NCI-H1092 (cell line): ENCODE measurements around the gene CD36.

Experiments used
- DNase-seq: peaks from one replicate; lab custom pipeline; 2025; lab: John Stamatoyannopoulos, UW

Gene CD36

DNA sequence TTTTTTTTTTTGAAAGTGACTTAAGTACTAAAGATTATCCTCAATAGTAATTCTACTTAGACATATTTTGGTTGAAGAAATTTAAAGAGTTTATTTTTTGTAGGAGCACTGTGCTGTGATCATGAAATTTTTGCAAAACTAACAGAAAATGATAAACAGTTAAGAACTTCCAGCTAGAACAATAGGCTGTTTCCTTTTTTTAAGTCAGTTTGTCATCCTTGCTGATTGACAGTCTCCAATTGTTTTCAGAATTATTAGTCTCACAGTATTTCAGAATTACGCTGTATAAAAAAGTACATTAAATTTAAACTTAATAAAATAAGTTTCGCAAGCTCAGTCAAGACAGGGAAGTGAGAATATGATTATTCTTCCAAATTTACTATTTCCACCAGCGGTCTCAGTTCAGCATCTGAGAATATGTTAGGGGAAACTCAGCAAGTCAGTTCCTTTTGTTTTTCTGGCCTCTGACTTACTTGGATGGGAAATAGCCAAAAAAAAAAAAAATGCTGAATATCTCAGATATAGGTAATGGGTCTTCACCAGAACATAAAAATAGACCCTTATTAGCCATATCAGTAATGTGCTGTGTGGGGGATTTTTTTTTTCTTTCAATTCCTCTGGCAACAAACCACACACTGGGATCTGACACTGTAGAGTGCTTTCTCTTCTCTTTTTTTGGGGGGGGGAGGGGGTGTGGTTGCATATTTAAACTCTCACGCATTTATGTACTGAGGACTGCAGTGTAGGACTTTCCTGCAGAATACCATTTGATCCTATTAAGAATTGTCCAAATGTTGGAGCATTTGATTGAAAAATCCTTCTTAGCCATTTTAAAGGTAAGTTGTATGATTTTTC lies at the start of gene CD36:
Gene CD36 (plus strand): TSS at position 732 of the 855 bp plus-strand sequence. CDS start 8,099 bp downstream, outside the sequence.
- no peak for DNase-seq

DNA sequence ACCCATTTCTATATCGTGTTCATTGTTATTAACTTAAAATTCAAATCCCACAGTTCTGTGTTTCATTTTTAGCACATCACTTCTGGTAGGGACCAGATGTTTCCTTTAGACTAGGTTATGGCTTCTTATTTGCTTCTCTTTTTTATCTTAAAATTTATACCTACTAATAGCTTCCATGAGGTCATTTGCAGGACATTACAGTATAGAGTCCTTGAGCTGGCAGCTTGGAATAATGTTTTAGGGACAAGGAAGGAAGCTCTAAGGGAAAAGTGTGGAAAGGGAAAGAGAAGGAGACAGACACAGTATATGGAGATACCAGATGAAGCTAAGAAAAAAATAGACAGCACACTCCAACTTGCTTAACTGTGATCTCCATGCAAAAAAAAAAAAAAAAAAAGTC lies 48.8 kb upstream of the CD36 start:
- DNase-seq = no peak

DNA sequence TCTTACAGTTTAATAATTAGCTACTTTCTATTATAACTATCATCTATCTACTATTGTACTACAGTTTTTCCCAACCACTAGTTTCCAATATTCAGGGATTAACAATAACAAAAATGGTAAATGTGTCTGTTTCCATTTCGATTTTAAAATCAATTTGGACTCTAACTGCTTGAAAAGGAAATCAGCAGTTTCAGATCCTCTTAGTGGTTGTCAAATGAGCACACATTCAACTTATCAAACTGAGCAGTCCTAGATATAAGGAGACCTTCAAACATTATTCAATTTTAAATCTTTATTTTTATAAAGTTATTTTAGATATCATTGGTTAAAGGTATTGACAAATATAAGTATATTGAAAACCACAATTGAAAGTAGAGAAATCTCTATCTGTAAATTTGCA lies 46.8 kb upstream of the CD36 start:
- DNase-seq = no peak

DNA sequence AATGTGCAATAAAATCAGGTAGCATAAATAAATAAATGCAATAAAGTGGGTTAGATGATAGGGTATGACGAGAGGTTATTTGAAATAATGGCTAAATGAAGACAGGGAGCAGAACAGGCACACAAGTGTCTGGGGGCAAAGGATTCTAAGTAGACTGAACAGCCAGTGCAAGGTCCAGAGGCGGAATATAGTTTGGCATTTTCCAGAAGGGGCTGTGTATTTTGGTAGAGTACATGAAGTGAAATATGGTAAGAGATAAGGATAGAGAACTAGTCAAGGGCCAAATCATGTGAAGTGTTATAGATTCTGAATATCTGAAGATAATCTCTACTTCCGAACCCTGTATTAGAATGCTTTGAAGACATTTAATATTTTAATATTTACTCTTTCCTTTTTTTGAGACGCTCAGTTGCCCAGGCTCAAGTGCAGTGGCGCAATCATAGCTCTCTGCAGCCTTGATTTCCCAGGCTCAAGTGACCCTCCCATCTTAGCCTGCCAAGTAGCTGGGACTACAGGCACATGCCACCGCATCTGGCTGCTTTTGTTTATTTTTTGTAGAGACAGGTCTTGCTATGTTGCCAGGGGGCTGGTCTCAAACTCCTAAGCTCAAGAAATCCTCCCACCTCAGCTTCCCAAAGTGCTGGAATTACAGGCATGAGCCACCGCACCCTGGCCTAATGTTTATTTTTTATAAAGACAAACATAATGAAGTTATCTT lies 44.4 kb upstream of the CD36 start:
- no peak for DNase-seq

DNA sequence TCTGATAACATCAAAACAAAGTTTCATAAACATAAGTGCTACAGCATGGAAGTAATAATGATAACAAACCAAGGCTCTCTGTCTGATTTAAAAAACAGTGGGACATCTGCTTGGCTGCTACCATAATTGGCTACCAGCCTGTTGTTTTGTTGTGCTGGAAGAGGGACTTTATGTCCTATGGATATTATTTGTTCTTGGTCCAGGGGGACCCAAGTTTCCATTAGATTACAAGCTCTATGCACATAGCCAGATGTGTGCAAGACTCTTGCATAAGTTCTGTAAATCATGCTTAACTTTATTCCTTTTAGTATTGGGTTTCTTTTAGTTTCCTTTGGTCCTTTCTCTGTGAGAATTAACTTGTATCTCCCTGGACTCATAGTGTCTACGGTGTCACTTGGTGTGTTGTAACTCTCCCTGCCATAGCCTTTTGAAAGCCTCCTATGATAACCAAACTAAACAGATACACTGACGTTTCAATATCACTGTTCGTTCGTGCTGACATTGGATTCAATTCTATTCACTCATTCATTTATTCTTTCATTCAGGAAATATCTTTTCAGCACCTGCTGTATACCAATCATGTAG lies 41.4 kb upstream of the CD36 start:
- DNase-seq = no peak

DNA sequence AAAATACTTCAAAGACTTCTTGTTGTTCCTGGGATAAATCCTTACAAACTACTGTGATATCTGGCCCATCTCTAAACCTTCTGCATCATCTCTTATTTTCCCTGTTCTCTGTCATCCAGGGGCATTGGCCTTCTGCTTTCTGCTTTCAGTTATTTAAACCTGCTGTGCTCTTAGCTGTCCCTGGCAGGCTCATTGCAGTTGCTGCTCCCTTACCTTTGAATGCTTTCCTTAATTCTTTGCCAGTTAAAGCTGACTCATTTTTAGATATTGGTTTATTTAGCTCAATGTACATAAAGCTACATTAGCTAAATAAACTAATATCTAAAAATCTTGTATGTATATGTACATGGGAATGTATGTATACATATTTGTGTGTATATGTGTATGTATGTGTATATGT lies 40.6 kb upstream of the CD36 start:
- no peak for DNase-seq

DNA sequence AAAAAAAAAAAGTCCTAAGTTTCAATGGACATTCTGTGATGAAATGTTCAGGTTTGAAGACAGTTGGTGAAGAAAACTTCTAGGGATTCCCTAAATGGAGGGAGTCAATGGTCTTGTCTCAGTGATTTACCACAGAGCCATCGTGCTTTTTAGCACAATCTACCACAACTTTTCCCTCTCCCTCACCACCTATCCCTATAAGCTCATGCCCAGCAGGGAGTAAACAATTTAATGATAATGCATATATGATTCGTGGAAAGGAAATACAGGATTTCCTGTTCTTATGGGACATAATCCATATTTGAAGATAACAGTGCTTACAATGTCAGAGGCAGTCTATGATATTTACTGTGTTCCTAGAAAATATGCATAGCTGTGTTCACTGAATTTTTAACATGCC lies 38.4 kb upstream of the CD36 start:
- DNase-seq = no peak

DNA sequence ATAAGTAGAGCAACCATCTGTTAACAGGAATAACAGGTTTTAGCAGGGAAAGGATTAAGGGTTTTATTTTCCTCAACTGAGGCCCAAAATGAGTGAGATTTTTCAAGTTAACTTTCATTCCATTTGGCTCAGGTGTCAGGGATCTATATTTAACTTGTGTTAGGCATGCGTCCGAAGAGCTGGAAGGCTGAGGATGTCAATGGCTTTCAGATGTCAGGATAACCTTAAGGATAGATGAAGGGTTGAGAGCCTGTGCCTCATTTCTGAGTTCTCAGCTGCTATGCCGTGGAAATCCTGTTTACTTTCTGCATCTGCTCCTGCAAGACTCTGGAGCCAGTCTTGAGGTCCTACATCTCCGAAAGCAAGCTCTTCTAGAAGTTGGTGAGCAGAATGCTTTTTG lies 36.4 kb upstream of the CD36 start:
- no peak for DNase-seq

DNA sequence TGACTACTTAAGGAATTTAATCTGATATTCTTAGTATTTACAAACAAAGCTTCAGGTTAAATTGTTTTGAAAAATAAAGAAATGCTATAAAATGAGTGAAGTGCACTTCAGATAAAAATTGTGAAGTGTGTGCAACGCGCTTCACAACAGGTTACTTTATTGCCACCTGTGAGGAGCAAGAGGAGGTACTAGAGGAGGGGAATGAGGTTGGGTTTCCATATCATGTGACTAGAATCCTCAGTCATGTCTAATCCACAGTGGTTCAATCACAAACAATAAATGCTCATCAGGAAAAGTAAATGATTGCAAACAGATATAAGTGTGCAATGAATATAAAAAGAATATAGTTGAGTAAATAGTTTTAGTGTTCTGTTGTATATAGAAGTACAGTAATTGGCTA lies 34.5 kb upstream of the CD36 start:
- DNase-seq = no peak

DNA sequence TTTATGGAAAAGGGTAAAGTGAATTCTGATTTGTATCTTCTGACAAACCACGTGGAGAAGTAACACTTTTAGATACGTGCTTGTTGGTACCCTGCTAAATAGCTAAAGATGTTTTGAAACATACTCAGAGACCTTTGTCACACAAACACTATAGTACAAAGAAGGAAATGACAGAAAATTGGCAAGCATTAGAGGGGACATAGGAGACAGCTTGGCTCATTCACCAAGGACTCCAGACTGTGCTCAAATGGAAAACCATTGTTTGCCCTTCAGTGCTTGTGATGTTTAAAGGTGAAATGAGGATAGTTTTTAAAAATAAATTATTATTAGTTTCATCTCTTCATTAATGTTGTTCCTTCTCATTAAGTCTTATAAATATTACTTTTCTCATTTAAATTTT lies 34.0 kb upstream of the CD36 start:
- no peak for DNase-seq

DNA sequence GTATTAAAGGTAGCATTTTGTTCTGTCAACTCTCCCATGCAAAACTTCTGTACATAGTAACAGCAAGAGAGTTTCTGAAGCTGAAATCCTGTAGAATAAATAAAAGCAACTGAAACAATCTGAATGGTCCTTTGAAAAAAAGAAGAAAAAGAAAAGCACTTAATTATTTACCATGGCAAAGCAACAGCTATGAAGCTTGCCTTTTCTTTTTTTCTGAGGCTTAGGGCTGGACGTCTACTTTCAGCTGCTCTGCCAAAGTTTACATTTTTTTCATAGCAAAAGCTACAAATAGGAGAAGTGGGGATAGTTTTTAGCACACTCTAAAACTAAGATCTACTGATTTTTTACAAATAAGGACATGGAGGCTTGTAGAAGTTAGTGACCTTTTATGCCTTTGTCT lies 31.3 kb upstream of the CD36 start:
- no peak for DNase-seq

DNA sequence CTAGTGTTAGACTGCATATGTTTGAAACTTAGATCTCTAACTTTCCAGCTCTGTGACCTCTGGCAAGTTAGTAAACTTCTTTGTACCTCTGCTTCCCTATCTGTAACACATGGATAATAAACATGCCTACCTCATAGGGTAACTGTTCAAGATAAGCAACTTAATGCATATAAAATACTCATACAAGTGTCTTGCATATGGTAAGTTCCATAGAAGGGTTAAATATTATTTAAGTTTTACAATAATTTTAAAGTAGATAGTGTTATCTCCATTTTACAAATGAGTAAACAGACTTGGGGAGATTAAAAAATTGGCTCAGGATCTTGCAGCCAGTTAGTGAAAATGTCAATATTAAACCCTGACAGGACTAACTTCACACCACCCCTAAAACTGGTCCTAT lies 30.1 kb upstream of the CD36 start:
- no peak for DNase-seq

DNA sequence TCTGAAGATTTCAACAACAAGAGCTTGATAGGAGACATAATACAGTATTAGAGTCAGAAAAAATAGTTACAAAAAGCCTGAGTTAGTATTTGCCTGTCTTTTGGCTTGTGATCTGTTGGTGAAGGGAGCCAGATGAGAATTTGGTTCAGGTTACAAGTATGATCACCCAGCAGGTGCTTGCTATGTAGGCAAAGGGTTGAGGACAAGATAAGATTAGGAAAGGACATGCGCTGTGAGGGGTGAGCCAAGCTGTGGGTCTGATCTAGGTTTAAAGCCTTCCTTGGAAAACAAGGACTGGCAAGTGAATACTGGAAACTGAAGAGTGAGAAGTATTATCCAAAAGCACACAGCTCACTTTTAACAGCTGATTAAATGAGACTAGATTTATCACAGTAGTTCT lies 28.7 kb upstream of the CD36 start:
- DNase-seq = no peak

DNA sequence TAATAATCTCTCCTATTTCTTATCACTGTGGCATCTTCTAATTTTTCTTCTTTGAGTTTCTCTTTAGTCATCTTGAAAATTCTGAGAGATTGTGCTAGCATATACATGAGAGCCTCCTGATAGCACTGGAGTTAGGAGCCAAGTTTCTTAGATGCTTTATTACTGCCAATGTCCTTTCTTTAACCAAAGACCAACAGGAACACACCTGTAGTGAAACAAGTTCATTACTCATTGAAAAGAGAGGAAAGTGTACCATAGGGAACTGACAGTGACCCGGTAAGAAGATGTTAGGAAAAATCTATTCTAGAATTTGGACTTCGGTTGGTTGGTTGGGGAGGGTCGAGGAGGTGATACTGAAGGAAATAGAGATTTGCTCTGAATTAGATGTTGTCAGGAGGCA lies 27.1 kb upstream of the CD36 start:
- DNase-seq = no peak

DNA sequence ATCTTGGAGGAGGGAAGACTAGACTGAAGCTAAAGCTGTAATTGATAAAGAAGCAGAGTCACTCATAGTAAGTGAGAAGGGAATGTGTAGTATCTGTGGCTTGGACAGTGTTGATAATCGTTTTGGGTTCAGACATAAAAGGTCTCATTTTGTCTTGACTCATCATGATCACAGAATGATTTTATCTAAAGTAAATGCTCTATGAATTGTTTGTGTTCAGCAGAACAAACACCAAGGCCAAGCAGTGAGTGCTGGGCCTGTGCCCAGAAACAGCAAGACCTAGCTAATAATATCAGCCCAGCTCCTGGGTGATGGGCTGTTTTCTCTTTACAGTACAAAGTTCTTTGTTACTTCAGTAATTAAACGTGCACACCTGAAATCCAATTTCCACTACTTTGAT lies 26.7 kb upstream of the CD36 start:
- peak; percentile 81 for DNase-seq

DNA sequence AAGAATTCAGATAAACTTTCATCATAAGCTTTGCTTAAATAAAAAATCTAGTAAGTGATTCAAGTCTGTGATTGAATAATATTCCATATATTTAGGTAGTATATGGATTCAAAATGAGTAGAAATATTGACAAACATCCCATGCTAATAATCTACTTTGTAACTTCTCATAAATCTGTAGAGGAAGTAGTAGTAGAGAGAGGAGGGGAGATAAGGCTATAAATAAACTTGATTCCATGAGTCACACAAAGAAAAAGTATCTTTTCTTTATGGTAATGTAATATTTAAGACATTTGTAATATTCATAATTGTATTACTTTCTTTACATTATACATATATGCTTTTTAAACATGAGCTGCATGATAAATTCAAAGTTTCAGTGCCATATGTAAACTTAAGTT lies 25.6 kb upstream of the CD36 start:
- no peak for DNase-seq

DNA sequence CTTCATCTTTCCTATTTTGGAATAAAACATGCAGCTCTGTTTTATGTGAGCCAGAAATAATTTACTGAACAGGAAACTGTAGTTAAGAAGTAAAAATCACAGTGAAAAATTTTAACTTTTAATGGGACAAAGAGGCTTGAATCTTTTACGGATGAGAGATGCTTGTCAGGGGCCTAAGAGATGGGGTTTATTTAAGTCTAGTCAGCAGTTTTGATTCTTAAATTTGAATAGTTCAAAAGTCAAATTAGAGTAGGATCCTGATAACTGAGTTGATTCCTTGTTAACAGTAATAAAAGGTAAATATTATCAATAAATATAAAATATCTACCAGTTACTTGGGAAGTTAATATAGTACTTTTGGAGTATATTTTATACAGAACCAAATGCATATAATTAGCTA lies 24.9 kb upstream of the CD36 start:
- no peak for DNase-seq

DNA sequence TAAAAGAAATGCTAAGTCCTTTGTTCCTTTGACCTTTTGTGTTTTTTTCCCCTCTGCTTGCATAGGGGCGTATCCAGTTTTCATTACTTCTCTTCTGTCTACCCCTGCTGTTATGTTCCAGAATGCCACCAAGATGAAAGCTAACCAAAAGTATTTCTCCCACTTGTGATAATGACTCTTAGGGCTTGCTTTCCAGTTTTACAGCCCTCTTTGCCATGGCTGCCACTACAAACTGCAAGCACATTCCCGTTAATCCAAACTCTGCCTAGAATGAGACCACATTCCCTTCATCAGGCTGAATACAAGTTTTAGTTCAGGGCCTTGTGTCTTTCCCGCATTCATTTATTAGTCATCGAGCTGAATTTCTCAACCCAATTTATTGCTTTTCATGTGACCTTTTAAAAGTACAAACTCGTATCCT lies 23.6 kb upstream of the CD36 start:
- no peak for DNase-seq

DNA sequence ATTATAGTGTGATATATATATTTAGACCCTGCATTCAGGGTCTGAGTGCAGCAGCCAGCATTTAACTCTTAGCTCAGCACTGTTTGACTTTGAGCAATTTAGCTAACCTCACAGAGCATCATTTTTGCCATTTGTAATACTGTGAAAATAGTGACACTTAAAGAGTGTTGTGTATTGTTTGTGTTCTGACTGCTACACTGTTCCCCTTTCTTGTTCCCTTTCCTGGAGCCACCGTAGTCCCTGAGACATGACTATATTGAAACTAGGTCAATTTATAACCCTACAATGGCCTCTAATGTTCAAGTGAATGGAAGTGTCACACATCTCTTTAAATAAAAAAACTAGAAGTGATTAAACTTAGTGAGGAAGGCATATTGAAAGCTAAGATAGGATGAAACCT lies 20.3 kb upstream of the CD36 start:
- DNase-seq = no peak

DNA sequence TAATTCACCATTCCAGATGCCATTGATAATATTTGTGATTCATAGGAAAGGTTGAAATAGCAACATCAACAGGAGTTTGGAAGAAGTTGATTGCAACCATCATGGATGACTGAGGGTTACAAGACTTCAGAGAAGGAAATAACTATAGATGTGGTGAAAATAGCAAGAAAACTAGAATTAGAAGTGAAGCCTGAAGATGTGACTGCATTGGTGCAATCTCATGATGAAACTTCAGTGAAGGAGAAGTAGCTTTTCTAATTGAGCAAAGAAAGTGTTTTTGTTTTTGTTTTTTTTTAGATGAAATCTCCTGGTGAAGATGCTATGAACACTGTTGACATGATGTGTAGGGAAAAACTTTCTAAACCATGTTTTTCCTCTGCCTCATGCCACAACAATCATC lies 18.7 kb upstream of the CD36 start:
- DNase-seq = no peak

DNA sequence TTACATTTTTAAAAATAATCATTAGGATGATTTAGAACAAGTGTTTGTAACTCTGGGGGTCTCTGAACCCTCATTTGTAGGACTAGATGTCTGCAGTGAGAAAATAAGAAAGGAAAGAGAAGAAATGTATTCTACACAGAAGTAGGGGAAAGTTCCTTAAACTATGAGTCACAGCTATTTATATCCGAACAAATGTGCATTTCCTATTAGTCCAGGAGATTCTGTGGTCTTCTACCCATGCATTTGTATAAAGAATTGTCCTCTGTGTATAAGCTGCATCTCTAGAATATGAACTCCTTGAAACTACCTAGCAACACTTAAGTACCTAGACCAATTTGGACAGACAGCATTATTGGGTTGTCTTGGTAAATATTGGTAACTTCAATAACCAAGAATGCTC lies 15.9 kb upstream of the CD36 start:
- no peak for DNase-seq

DNA sequence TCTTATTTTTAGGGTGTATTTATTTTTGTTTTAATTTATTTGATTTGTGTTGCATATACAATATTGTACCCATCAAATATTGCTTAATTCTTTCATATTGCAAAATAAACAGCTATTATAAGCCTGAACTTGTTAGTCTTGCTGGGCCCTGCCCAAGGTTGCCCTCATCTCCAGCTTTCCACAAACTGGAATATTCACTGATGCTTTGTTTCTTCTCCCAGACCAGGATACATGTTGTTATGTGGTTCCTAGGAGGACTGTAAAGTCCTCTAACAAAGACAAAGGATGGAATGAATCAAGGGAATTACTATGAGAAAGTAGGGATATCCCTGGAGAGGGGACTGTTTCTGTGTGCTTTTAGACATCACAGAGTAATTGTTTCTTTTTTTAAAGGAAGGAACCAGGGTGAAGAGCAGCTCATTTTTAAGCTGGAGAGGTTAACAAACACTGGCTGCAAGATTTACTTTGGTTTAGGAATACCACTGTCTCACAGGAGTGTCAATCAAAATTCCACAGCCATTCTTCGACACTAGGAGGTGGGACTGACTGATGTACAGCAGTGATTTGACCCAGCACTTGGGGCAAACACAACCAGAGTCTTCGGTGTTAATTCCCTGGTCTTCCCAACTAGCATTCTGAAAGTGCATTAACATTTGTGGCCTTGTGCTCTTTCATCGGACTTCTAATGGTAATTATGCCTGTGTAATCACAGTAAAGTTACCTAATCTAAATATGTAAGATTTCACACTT lies 14.8 kb upstream of the CD36 start:
- DNase-seq = no peak

DNA sequence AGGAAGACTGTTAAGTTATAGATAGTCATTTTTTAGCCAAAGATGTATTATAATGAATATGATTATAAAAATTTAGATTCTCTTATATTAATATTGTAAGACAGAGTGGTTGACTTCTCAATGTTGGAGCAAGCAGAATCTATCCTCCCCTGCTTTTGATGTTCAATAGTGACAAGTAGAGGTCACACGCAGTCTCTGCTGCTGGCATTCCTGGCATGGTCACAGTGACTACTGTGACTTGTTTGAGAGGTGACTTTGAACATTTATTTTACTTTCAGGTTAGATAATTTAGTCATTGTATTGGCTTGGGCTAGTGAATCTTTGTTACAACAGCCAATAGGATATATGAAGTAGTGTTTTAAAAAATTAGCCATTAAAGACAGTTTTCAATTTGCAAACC lies 13.7 kb upstream of the CD36 start:
- no peak for DNase-seq
